OCI-LY3 (cell line): Measurements from ENCODE around the gene HDAC8.

Source experiments
- H2AFZ ChIP-seq: fragments of 200-600, 300-600 bp; shearing (Covaris generic); 2 replicates; pipeline ENCODE4 v1.6.0; 2014; ENCODE audit warnings: antibody characterized with exemption, low read depth, low read length
- H3K27ac ChIP-seq: fragments of 200-600, 300-600 bp; sonication (generic); 2 replicates; pipeline ENCODE4 v1.5.1; 2014; ENCODE audit warnings: mild to moderate bottlenecking, low read length, moderate library complexity, mixed read lengths
- H3K27me3 ChIP-seq: fragments of 200-600, 300-600 bp; sonication (generic); 2 replicates; pipeline ENCODE4 v1.6.1; 2014; ENCODE audit warnings: low read depth, low read length, mixed read lengths
- H3K36me3 ChIP-seq: fragments of 200-600, 300-600 bp; sonication (generic); replicated peaks from 2 replicates; pipeline ENCODE3; 2014; ENCODE audit warnings: low read depth, low read length, mixed read lengths
- H3K4me1 ChIP-seq: fragments of 300-600, 200-600 bp; sonication (generic); 2 replicates; pipeline ENCODE4 v1.6.1; 2014; ENCODE audit warnings: low read length, mixed read lengths
- H3K4me2 ChIP-seq: fragments of 200-600, 300-600 bp; sonication (generic); 2 replicates; pipeline ENCODE4 v1.6.1; 2014; ENCODE audit warnings: low read length, mixed read lengths
- H3K4me3 ChIP-seq: fragments of 300-600, 200-600 bp; sonication (generic); 2 replicates; pipeline ENCODE4 v1.5.1; 2014; ENCODE audit warnings: antibody characterized with exemption, mild to moderate bottlenecking, low read length, moderate library complexity
- H3K79me2 ChIP-seq: fragments of 300-600, 200-600 bp; shearing (Covaris generic); 2 replicates; pipeline ENCODE4 v1.6.1; 2014; ENCODE audit warnings: mild to moderate bottlenecking, low read length, mixed read lengths
- H3K9ac ChIP-seq: fragments of 300-600, 200-600 bp; shearing (Covaris generic); 2 replicates; pipeline ENCODE4 v1.6.0; 2014; ENCODE audit warnings: mild to moderate bottlenecking, low read length, moderate library complexity
- H3K9me3 ChIP-seq: fragments of 200-600, 300-600 bp; shearing (Covaris generic); 2 replicates; pipeline ENCODE4 v1.6.1; 2014; ENCODE audit warnings: low read length, mixed read lengths; ENCODE audit not compliant: insufficient read depth
- H4K20me1 ChIP-seq: fragments of 200-600, 300-600 bp; sonication (generic); 2 replicates; pipeline ENCODE4 v1.6.1; 2016; ENCODE audit warnings: low read length, mixed read lengths; ENCODE audit not compliant: insufficient read depth
- EZH2phosphoT487 ChIP-seq: fragments of 200-600 bp; shearing (Covaris generic); IDR thresholded peaks from 2 replicates; pipeline ENCODE4 v1.6.1; 2018; ENCODE audit warnings: antibody characterized with exemption, mixed run types, low read depth
- TF ChIP-seq, protein P1 (sequence below): fragments of 200-600, 300-600 bp; sonication (generic); IDR thresholded peaks from 2 replicates; pipeline ENCODE4 v1.5.1; 2014; ENCODE audit warnings: antibody characterized with exemption, low read length, low read depth

The HDAC8 gene

DNA sequence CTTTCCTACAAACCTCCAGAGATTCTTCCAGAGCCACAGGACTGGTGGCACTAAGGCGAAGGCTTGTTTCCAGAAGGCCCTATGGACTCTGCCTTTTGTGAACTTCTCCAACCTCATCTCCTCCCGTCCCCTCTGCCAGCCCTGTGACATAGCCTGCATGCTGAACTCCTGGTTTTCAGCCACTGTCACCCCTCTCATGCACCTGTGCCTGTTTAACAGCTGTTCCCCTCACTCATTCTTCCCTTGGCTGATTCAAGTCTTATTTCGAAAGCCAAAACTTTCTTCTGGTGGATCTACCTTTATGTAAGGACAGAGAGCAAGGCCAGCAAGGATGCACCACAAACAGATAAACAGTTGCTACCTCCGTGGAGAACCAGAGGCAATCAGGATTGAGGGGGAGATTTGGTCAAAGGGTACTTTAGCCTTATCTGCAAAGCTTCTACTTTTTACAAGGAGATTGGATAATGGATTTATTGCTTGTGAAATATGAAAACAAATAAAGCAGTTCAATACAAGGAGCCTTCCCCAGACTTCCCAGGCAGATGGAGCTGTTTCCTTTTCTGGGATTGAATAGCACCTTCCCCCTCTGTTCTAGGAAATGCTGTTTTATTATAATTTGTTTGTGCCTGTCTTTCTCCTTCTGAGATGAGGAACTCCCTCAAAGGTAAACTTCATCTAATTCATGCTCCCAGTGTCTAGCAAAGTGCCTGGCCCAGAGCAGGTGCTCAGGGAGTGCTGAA, 272.6 kb downstream of the HDAC8 start:
- Histone ChIP-seq H3K9ac (no peak overlapping the region), H3K4me3 (no peak overlapping the region), H3K9me3 (no peaks in the 10 kb centered on the region), H3K4me2 (no peak overlapping the region), H2AFZ (no peak overlapping the region), H3K27me3 (peaks cover 8% of the 10 kb centered on the region; the same call in 1 of the 2 replicates), H4K20me1 (no peaks in the 10 kb centered on the region; the same call in 1 of the 2 replicates), H3K79me2 (no peaks in the 10 kb centered on the region), H3K36me3 (no peaks in the 10 kb centered on the region), H3K27ac (no peak overlapping the region), H3K4me1 (peaks cover 8% of the 10 kb centered on the region)
- TF ChIP-seq, protein P1, sequence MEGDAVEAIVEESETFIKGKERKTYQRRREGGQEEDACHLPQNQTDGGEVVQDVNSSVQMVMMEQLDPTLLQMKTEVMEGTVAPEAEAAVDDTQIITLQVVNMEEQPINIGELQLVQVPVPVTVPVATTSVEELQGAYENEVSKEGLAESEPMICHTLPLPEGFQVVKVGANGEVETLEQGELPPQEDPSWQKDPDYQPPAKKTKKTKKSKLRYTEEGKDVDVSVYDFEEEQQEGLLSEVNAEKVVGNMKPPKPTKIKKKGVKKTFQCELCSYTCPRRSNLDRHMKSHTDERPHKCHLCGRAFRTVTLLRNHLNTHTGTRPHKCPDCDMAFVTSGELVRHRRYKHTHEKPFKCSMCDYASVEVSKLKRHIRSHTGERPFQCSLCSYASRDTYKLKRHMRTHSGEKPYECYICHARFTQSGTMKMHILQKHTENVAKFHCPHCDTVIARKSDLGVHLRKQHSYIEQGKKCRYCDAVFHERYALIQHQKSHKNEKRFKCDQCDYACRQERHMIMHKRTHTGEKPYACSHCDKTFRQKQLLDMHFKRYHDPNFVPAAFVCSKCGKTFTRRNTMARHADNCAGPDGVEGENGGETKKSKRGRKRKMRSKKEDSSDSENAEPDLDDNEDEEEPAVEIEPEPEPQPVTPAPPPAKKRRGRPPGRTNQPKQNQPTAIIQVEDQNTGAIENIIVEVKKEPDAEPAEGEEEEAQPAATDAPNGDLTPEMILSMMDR: no peak
- no peak for TF ChIP-seq EZH2phosphoT487

DNA sequence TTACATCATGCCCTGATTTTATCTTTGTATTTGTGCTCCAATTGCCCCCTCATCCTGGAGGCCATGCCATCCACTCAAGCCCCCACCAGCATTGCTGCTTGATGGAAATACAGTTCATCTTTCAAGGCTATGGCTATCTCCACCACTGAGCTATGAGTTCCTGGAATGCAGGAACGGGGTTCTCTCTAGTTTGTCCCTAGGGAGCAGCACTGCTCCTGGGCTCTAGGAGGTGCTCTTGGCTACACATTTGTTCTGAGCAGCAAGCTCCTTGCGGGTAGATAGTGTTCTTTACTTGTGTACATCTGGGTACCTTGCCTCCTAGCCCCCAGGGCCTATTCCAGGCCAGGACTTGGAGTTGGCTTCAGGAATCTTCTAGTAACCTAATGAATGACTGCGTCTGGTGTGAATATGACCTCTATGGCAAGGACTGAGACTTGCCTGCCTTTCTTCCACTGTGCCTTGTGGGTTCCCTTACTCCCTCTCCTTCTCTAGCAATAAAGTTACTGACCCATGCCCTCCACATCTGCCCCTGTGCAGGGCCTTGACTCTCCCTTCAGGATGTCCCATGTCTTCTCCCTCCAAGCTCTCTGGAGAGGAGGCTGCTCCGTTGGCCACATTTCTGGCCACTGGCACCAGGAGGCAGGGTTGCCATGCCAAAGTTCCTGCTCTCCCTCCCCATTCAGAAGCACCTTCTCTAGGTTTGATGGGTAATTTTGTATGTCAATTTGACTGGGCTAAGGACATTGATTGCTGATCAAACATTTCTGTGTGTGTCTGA, 274.5 kb downstream of the HDAC8 start:
- no peak overlapping the region for H3K27ac ChIP-seq

DNA sequence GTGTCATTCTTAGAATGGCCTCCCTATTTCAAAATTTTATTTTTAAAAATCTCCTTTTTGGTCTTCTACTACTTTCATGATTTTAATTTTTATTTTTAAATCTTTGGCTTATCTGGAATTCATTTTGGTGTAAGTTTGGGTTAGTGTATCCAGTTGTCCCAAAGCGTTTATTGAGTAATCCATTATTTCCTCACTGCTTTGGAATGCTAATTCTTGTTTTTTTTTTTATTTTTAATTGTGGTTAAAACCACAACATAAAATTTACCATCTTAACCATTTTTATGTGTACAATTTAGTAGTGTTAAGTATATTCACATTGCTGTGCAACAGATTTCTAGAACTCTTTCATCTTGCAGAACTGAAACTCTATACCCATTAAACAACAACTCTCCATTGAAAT, 275.7 kb downstream of the HDAC8 start:
- H3K27ac ChIP-seq: no peak overlapping the region

More for the DNA sequence above, 274.5 kb downstream of the HDAC8 start:
- Histone ChIP-seq H3K4me1 (peaks cover 8% of the 10 kb centered on the region), H2AFZ (no peak overlapping the region), H4K20me1 (no peaks in the 10 kb centered on the region; the same call in 1 of the 2 replicates), H3K4me2 (peak overlapping the region; percentile 39; the same call in 1 of the 2 replicates), H3K9ac (no peak overlapping the region), H3K4me3 (no peak overlapping the region), H3K9me3 (no peaks in the 10 kb centered on the region), H3K27me3 (no peaks in the 10 kb centered on the region), H3K79me2 (no peaks in the 10 kb centered on the region), H3K36me3 (no peaks in the 10 kb centered on the region)
- TF ChIP-seq, protein P1: peak; percentile 58
- no peak for TF ChIP-seq EZH2phosphoT487

More for the DNA sequence above, 275.7 kb downstream of the HDAC8 start:
- no peak overlapping the region for H2AFZ ChIP-seq
- 0 out of 2 replicates have a peak, but pooled peaks cover 5% of the 10 kb centered on the region for H3K27me3 ChIP-seq
- no peak overlapping the region for H3K4me3 ChIP-seq
- H3K36me3 ChIP-seq: no peaks in the 10 kb centered on the region
- TF ChIP-seq, protein P1: no peak
- TF ChIP-seq EZH2phosphoT487: no peak
- no peaks in the 10 kb centered on the region; the same call in 1 of the 2 replicates for H4K20me1 ChIP-seq
- no peaks in the 10 kb centered on the region for H3K9me3 ChIP-seq
- H3K4me2 ChIP-seq: no peak overlapping the region
- no peaks in the 10 kb centered on the region for H3K79me2 ChIP-seq
- no peak overlapping the region for H3K9ac ChIP-seq
- peaks cover 8% of the 10 kb centered on the region for H3K4me1 ChIP-seq
